Right atrium auricular region (tissue), 2 donors: ENCODE measurements around the gene PRKCB. TPM values are rescaled to one million over a fixed set of nuclear protein-coding genes. Genes with fewer than 3 reads are reported as not detected.

ENCODE experiments used
- DNase-seq: peaks from one replicate; pipeline ENCODE4 v3.0.0-alpha.2; 2019; ENCODE audit warnings: low spot score
- H3K27ac ChIP-seq, 2 donors: fragments of 200-600 bp; sonication (generic); 1 replicate in 1 of 2; 2 replicates in 1 of 2; pipeline ENCODE4 v1.5.1; 2016 to 2019
- H3K27me3 ChIP-seq, 2 donors: fragments of 200-600 bp; sonication (generic); one replicate each; pipeline versions ENCODE4 v1.5.1 to v1.6.0; 2017 to 2019
- H3K36me3 ChIP-seq: fragments of 200-600 bp; sonication (generic); one replicate; pipeline ENCODE4 v1.5.1; 2016
- H3K4me1 ChIP-seq, 2 donors: fragments of 200-600 bp; sonication (generic); one replicate each; pipeline versions ENCODE4 v1.5.1 to v1.6.0; 2017 to 2019
- H3K4me3 ChIP-seq, 2 donors: fragments of 200-600 bp; sonication (generic); 1 replicate in 1 of 2; 2 replicates in 1 of 2; pipeline ENCODE4 v1.5.1; 2017 to 2019; ENCODE audit warnings: mild to moderate bottlenecking in 1 of 2, moderate library complexity in 1 of 2
- H3K9me3 ChIP-seq, 2 donors: fragments of 200-600 bp; sonication (generic); one replicate each; pipeline ENCODE4 v1.5.1; 2019
- CTCF ChIP-seq, 2 donors: fragments of 200-600 bp; sonication (generic); IDR thresholded peaks; one replicate each; pipeline ENCODE4 v1.5.1; 2019; ENCODE audit warnings: antibody characterized with exemption in 2 of 2
- total RNA-seq, 2 donors: library from RNA; depleted of rRNA; stranded (reverse); fragments of >200 nt; gene quantifications; one replicate each; pipeline ENCODE4 v1.1.0, GENCODE V29; 2016

PRKCB gene
- total RNA-seq, 2 donors from 2014 or later = 0.93 to 3.1 TPM

GRCh38 chr16:24123275-24123674 is 287.5 kb downstream of the PRKCB start:
- DNase-seq = no peak
- no peaks in the 10 kb centered on the region for H3K36me3 ChIP-seq
- no peaks in the 10 kb centered on the region for H3K27me3 ChIP-seq
- H3K9me3 ChIP-seq = no peaks in the 10 kb centered on the region
- no peak for TF ChIP-seq CTCF (IDR thresholded peaks at IDR 0.05)
- H3K4me1 ChIP-seq = peaks cover 0 to 6% of the 10 kb centered on the region in 2 donors
- no peak overlapping the region for H3K27ac ChIP-seq
- H3K4me3 ChIP-seq = no peak overlapping the region

DNA sequence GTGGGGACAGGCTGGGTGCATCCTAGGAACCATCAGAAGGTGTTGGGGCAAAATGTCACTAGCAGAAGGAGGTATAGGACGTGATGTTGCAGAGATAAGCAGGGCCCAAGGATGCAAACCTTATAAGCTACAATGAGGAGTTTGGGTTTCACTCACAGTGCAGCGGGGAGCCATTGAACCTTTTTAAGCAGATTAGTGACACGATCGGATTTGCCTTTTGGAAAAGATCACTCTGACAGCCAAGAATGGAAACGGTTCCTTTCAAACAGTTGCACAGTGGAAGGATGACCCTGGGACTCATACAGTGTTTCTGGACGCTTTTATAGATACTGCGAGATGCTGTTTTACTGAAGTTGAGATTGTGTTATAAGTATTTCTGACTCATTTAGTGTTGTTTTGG is 288.5 kb downstream of the PRKCB start:
- no peak for TF ChIP-seq CTCF (IDR thresholded peaks at IDR 0.05)
- Histone ChIP-seq H3K4me1 (no peaks in the 10 kb centered on the region), H3K4me3 (no peak overlapping the region), H3K27me3 (no peaks in the 10 kb centered on the region), H3K27ac (no peak overlapping the region), H3K36me3 (no peaks in the 10 kb centered on the region), H3K9me3 (no peaks in the 10 kb centered on the region)
- no peak for DNase-seq

DNA sequence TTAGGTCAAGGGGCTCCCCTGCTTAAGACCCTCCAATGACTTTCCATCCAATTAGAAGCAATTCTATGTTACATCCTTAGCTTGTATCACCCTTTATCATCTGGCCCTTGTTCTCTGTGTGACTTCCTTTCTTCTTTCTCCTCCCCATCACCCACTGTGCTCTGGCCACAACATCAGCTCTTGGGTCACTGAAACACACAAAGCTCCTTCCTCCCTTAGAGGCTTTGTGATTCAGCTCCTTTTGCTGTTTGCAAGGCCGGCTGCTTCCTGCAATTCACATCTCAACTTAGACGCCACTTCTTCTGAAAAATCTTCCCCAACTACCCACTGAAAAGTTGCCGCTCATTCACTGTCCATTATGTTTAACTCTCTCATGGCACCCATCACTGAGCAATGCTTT is 289.4 kb downstream of the PRKCB start:
- no peak for TF ChIP-seq CTCF (IDR thresholded peaks at IDR 0.05)
- Histone ChIP-seq H3K27me3 (no peaks in the 10 kb centered on the region), H3K9me3 (no peaks in the 10 kb centered on the region), H3K4me3 (no peak overlapping the region), H3K36me3 (no peaks in the 10 kb centered on the region), H3K27ac (no peak overlapping the region), H3K4me1 (no peaks in the 10 kb centered on the region)
- no peak for DNase-seq

GRCh38 chr16:24129412-24129918 is 293.7 kb downstream of the PRKCB start:
- H3K27ac ChIP-seq = no peak overlapping the region
- TF ChIP-seq CTCF (IDR thresholded peaks at IDR 0.05) = no peak
- DNase-seq = no peak
- no peak overlapping the region for H3K4me3 ChIP-seq
- H3K27me3 ChIP-seq = no peaks in the 10 kb centered on the region
- H3K36me3 ChIP-seq = no peaks in the 10 kb centered on the region
- H3K4me1 ChIP-seq = no peaks in the 10 kb centered on the region
- H3K9me3 ChIP-seq = no peaks in the 10 kb centered on the region

GRCh38 chr16:24130494-24131085 is 294.8 kb downstream of the PRKCB start:
- H3K27ac ChIP-seq = no peak overlapping the region
- H3K36me3 ChIP-seq = no peaks in the 10 kb centered on the region
- H3K9me3 ChIP-seq = no peaks in the 10 kb centered on the region
- H3K27me3 ChIP-seq = no peaks in the 10 kb centered on the region
- TF ChIP-seq CTCF (IDR thresholded peaks at IDR 0.05) = no peak
- no peaks in the 10 kb centered on the region for H3K4me1 ChIP-seq
- no peak for DNase-seq
- no peak overlapping the region for H3K4me3 ChIP-seq

DNA sequence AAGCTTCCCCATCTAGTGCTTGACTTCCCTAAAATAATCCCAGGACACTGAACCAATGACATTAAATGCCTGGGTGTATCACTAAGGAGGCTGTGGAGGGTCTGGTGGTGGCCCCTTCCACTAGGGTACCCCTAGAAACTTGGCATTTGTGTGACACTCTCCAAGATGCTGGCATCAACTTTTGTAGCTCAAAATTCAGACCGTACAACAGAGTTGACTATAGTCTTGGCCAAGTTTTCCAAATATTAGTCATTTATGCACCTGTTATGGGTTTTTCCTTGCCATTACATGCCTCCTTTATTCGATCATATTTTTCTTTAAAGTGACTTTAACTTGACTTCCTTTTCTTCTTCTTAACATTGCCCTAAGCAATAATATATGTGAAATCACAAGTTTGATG is 295.5 kb downstream of the PRKCB start:
- Histone ChIP-seq H3K27ac (no peak overlapping the region), H3K4me1 (no peaks in the 10 kb centered on the region), H3K9me3 (no peaks in the 10 kb centered on the region), H3K27me3 (no peaks in the 10 kb centered on the region), H3K4me3 (no peak overlapping the region), H3K36me3 (no peaks in the 10 kb centered on the region)
- DNase-seq = no peak
- no peak for TF ChIP-seq CTCF (IDR thresholded peaks at IDR 0.05)
